HCT116 (cell line): Measurements from ENCODE around the gene RAX. TPM values are rescaled to one million over a fixed set of nuclear protein-coding genes. Genes with fewer than 3 reads are reported as not detected.

Experiments
- ATAC-seq: fragments of 200-7000 bp; cut with Tn5 transposase; 2 replicates; pipeline ENCODE4 v1.9.1; 2020; ENCODE audit warnings: mild to moderate bottlenecking, moderate library complexity
- BruUV-seq: library from RNA; stranded (reverse); fragments of 400-500 nt; replicated peaks from 2 replicates; lab custom pipeline; 2021; lab: Mats Ljungman, UMichigan
- CTCF ChIA-PET: fragments of 300-600 bp; sonication (Branson Sonifier 250); formaldehyde crosslinking; loops from one replicate; lab custom pipeline; 2021; ENCODE audit warnings: antibody characterized with exemption; lab: Charles Lee
- POLR2A ChIA-PET: fragments of 300-600, 350-600 bp; sonication (Branson Sonifier 250); formaldehyde crosslinking; loops from one replicate; lab custom pipeline; 2021; ENCODE audit warnings: antibody characterized with exemption; lab: Charles Lee
- RAD21 ChIA-PET, 2 experiments: fragments of 300-600 bp; sonication (Branson Sonifier 250); formaldehyde crosslinking; loops; one replicate each; lab custom pipeline; 2023; ENCODE audit warnings: low total read pairs in 2 of 2; ENCODE audit not compliant: uncharacterized antibody in 2 of 2, unreplicated experiment in 2 of 2, low non-redundant PET in 1 of 2; lab: Charles Lee
- DNase-seq: peaks from one replicate; pipeline ENCODE4 v3.0.0-alpha.2; 2010; ENCODE audit warnings: low read depth, low spot score
- H2AFZ ChIP-seq: fragments of 200-600 bp; shearing (Covaris generic), sonication (generic); 2 replicates; pipeline ENCODE4 v1.6.1; 2017; ENCODE audit warnings: low read depth, mixed run types, mixed read lengths, antibody characterized with exemption, low read length; ENCODE audit not compliant: poor library complexity, severe bottlenecking
- H3K27ac ChIP-seq: 2 replicates; pipeline ENCODE4 v1.5.1; 2012; ENCODE audit warnings: low read depth, low read length
- H3K27me3 ChIP-seq: fragments of 200-600 bp; sonication (generic); 2 replicates; pipeline ENCODE4 v1.6.1; 2016; ENCODE audit warnings: mixed run types, low read length, mixed read lengths; ENCODE audit not compliant: insufficient read depth
- H3K36me3 ChIP-seq, 2 experiments: fragments of 200-500 bp in 1 of 2; fragments of 200-600 bp in 1 of 2; sonication (Bioruptor generic) in 1 of 2; sonication (generic) in 1 of 2; 2 replicates each; pipeline versions ENCODE4 v1.5.1 to v1.6.1; 2014 to 2016; ENCODE audit warnings: low read length in 2 of 2, inconsistent platforms in 1 of 2, mixed read lengths in 1 of 2, mixed run types in 1 of 2; ENCODE audit not compliant: insufficient read depth in 2 of 2, control insufficient read depth in 1 of 2
- H3K4me1 ChIP-seq, 2 experiments: fragments of 200-600 bp in 1 of 2; sonication (generic) in 1 of 2; 2 replicates each; pipeline versions ENCODE4 v1.5.1 to v1.6.1; 2012 to 2017; ENCODE audit warnings: low read length in 2 of 2, inconsistent platforms in 1 of 2, mild to moderate bottlenecking in 1 of 2, mixed read lengths in 1 of 2, mixed run types in 1 of 2, moderate library complexity in 1 of 2; ENCODE audit not compliant: insufficient read depth in 2 of 2, control insufficient read depth in 1 of 2
- H3K4me2 ChIP-seq: fragments of 200-600 bp; sonication (generic); 2 replicates; pipeline ENCODE4 v1.6.1; 2017; ENCODE audit warnings: mixed run types, low read length, mixed read lengths
- H3K4me3 ChIP-seq, 2 experiments: fragments of 200-600 bp in 1 of 2; sonication (generic) in 1 of 2; replicated peaks in 1 of 2; 2 replicates each; pipeline ENCODE4 v1.5.1; 2011 to 2016; ENCODE audit warnings: low read length in 2 of 2, control low read depth in 1 of 2, low read depth in 1 of 2, mild to moderate bottlenecking in 1 of 2, mixed read lengths in 1 of 2, mixed run types in 1 of 2
- H3K79me2 ChIP-seq: fragments of 200-600 bp; sonication (generic); 2 replicates; pipeline ENCODE4 v1.6.1; 2017; ENCODE audit warnings: mild to moderate bottlenecking, mixed run types, low read length, moderate library complexity, mixed read lengths; ENCODE audit not compliant: insufficient read depth
- H3K9ac ChIP-seq: fragments of 200-600 bp; sonication (generic); 2 replicates; pipeline ENCODE4 v1.6.1; 2016; ENCODE audit warnings: low read length, mixed read lengths
- H3K9me2 ChIP-seq: fragments of 200-600 bp; sonication (generic), shearing (Covaris generic); 2 replicates; pipeline ENCODE4 v1.6.1; 2017; ENCODE audit warnings: mixed run types, mild to moderate bottlenecking, moderate library complexity; ENCODE audit not compliant: insufficient read depth
- H3K9me3 ChIP-seq, 2 experiments: fragments of 200-500 bp in 1 of 2; fragments of 200-600 bp in 1 of 2; sonication (Bioruptor generic) in 1 of 2; sonication (generic) in 1 of 2; 2 replicates each; pipeline ENCODE4 v1.6.1; 2014 to 2017; ENCODE audit warnings: low read length in 2 of 2, mixed read lengths in 2 of 2, inconsistent platforms in 1 of 2, low read depth in 1 of 2, mild to moderate bottlenecking in 1 of 2, mixed run types in 1 of 2, moderate library complexity in 1 of 2; ENCODE audit not compliant: control insufficient read depth in 1 of 2, insufficient read depth in 1 of 2
- H4K20me1 ChIP-seq: fragments of 200-600 bp; sonication (generic), shearing (Covaris generic); 2 replicates; pipeline ENCODE4 v1.6.1; 2017; ENCODE audit warnings: mixed run types, mild to moderate bottlenecking, moderate library complexity; ENCODE audit not compliant: insufficient read depth
- ATF3 ChIP-seq: IDR thresholded peaks from 2 replicates; pipeline ENCODE4 v1.6.1; 2012
- CTCF ChIP-seq, 3 experiments: fragments of 200-600 bp in 1 of 3; sonication (generic) in 1 of 3; IDR thresholded peaks in 2 of 3; conservative IDR thresholded peaks in 1 of 3; 2 replicates each; pipeline ENCODE4 v1.5.1; 2012 to 2017; ENCODE audit warnings: low read depth in 2 of 3, low read length in 2 of 3, antibody characterized with exemption in 1 of 3, borderline replicate concordance in 1 of 3, control low read depth in 1 of 3, mild to moderate bottlenecking in 1 of 3, mixed read lengths in 1 of 3, mixed run types in 1 of 3, moderate library complexity in 1 of 3; ENCODE audit not compliant: insufficient read depth in 1 of 3
- EGR1 ChIP-seq: IDR thresholded peaks from 2 replicates; pipeline ENCODE4 v1.6.1; 2012; ENCODE audit warnings: low read depth
- EZH2 ChIP-seq: fragments of 200-600 bp; sonication (generic); IDR thresholded peaks from 2 replicates; pipeline ENCODE4 v1.6.1; 2017; ENCODE audit warnings: antibody characterized with exemption, mixed run types
- EZH2phosphoT487 ChIP-seq: fragments of 200-600 bp; IDR thresholded peaks from 2 replicates; pipeline ENCODE4 v1.6.1; 2018; ENCODE audit warnings: antibody characterized with exemption, borderline replicate concordance
- JUND ChIP-seq: IDR thresholded peaks from 2 replicates; pipeline ENCODE4 v1.6.1; 2012
- MAX ChIP-seq: IDR thresholded peaks from 2 replicates; pipeline ENCODE4 v1.6.1; 2012
- POLR2A ChIP-seq: IDR thresholded peaks from 2 replicates; pipeline ENCODE4 v1.7.0; 2011; ENCODE audit warnings: borderline replicate concordance; ENCODE audit not compliant: insufficient read depth, insufficient read length; ENCODE audit errors: extremely low read depth
- POLR2AphosphoS5 ChIP-seq: IDR thresholded peaks from 2 replicates; pipeline ENCODE4 v1.6.1; 2011; ENCODE audit warnings: mild to moderate bottlenecking, low read depth, low read length, moderate library complexity
- SIN3A ChIP-seq: IDR thresholded peaks from 2 replicates; pipeline ENCODE4 v1.6.1; 2012; ENCODE audit warnings: low read depth
- SRF ChIP-seq: IDR thresholded peaks from 2 replicates; pipeline ENCODE4 v1.6.1; 2012; ENCODE audit warnings: low read depth
- TCF7L2 ChIP-seq: IDR thresholded peaks from 2 replicates; pipeline ENCODE4 v1.7.0; 2011; ENCODE audit warnings: borderline replicate concordance, inconsistent platforms; ENCODE audit not compliant: insufficient read depth, insufficient read length; ENCODE audit errors: extremely low read depth
- YY1 ChIP-seq: IDR thresholded peaks from 2 replicates; pipeline ENCODE4 v1.6.1; 2011; ENCODE audit warnings: low read length, low read depth, moderate library complexity, mild to moderate bottlenecking; ENCODE audit not compliant: insufficient replicate concordance; ENCODE audit errors: extremely low read depth
- intact Hi-C: fragments of 100-400 bp; cut with micrococcal nuclease; formaldehyde crosslinking; loops from 2 replicates; pipeline ENCODE4 v1.10.0; 2022
- total RNA-seq: library from RNA; stranded (reverse); gene quantifications from one replicate; pipeline ENCODE4 v1.2.1, GENCODE V29; 2021; ENCODE audit not compliant: unreplicated experiment
- TF ChIP-seq, protein P1 (sequence below): IDR thresholded peaks from 2 replicates; pipeline ENCODE4 v1.6.1; 2012; ENCODE audit warnings: low read depth

Gene RAX
- total RNA-seq, 1 experiment from 2014 or later, result not detected

DNA sequence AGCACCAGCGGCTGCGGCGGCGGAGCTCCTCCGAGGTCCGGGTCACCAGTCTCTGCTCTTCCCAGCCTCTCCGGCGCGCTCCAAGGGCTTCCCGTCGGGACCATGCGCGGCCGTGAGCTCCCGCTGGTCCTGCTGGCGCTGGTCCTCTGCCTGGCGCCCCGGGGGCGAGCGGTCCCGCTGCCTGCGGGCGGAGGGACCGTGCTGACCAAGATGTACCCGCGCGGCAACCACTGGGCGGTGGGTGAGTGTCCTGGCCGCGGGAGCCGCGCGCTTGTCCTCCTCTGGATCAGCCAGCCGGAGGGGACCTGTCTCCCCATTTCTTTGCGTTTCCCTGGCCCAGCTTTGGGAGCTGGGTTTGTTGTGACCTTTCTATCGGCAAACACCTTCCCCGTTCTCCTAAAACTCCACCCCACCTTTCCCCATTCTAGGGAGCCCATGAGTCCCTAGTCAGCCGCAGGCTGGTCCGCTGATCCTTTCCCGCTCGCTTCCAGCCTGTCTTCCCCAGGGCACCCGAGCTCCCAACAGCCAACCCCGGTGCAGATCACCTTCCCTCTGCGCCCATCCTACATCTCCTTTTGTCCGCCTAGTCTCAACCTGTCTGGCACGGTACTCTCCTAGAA lies 53.0 kb downstream of the RAX start:
- Histone ChIP-seq H3K79me2 (no peaks in the 10 kb centered on the region), H3K27ac (no peak overlapping the region), H4K20me1 (no peaks in the 10 kb centered on the region), H3K9me2 (no peaks in the 10 kb centered on the region), H3K9me3 (no peaks in the 10 kb centered on the region)
- RAD21 ChIA-PET, result interaction anchor here in 1 of 2 experiments (0.7 kb wide), 1 partner anchor 112 kb away, joined by 5 read pairs; no protein-coding TSS in a partner anchor
- no peak for TF ChIP-seq MAX
- no peak for TF ChIP-seq POLR2AphosphoS5
- no peak for TF ChIP-seq SIN3A
- TF ChIP-seq CTCF (IDR thresholded peaks at IDR 0.05 in 2 of 3, conservative IDR thresholded peaks at IDR 0.05 in 1 of 3; ENCODE audit: borderline replicate concordance in 1 of 3, insufficient read depth in 1 of 3, low read depth in 2 of 3, low read length in 2 of 3), result no peak
- TF ChIP-seq POLR2A, result no peak
- no peak for TF ChIP-seq EZH2phosphoT487
- TF ChIP-seq ATF3, result no peak
- TF ChIP-seq, protein P1, sequence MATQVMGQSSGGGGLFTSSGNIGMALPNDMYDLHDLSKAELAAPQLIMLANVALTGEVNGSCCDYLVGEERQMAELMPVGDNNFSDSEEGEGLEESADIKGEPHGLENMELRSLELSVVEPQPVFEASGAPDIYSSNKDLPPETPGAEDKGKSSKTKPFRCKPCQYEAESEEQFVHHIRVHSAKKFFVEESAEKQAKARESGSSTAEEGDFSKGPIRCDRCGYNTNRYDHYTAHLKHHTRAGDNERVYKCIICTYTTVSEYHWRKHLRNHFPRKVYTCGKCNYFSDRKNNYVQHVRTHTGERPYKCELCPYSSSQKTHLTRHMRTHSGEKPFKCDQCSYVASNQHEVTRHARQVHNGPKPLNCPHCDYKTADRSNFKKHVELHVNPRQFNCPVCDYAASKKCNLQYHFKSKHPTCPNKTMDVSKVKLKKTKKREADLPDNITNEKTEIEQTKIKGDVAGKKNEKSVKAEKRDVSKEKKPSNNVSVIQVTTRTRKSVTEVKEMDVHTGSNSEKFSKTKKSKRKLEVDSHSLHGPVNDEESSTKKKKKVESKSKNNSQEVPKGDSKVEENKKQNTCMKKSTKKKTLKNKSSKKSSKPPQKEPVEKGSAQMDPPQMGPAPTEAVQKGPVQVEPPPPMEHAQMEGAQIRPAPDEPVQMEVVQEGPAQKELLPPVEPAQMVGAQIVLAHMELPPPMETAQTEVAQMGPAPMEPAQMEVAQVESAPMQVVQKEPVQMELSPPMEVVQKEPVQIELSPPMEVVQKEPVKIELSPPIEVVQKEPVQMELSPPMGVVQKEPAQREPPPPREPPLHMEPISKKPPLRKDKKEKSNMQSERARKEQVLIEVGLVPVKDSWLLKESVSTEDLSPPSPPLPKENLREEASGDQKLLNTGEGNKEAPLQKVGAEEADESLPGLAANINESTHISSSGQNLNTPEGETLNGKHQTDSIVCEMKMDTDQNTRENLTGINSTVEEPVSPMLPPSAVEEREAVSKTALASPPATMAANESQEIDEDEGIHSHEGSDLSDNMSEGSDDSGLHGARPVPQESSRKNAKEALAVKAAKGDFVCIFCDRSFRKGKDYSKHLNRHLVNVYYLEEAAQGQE, result no peak
- no peak for TF ChIP-seq EZH2
- no peak for TF ChIP-seq SRF
- no peak for TF ChIP-seq JUND
- no peak for TF ChIP-seq TCF7L2
- no peak for TF ChIP-seq EGR1
- no peak for TF ChIP-seq YY1
- TF ChIP-seq, all 23 proteins: peak for 0
- H3K4me3 ChIP-seq, result no peak overlapping the region
- no peak overlapping the region for H2AFZ ChIP-seq
- H3K27me3 ChIP-seq, result peaks cover 66% of the 10 kb centered on the region
- intact Hi-C loops, result no loop called here
- H3K9ac ChIP-seq, result no peak overlapping the region
- ATAC-seq (no peak), DNase-seq (no peak)
- no TSS peak for BruUV-seq
- CTCF ChIA-PET, result no interaction called here
- POLR2A ChIA-PET, result no interaction called here
- no peaks in the 10 kb centered on the region for H3K4me1 ChIP-seq
- no peak overlapping the region for H3K4me2 ChIP-seq
- no peaks in the 10 kb centered on the region for H3K36me3 ChIP-seq
